ENCODE data around the gene MAGOHB. TPM values are rescaled to one million over a fixed set of nuclear protein-coding genes. Genes with fewer than 3 reads are reported as not detected.
"Not testable (repeated sequence)": the region's sequence is repeated elsewhere in the genome, so short reads cannot be mapped to it uniquely, and the experiment has no call there.

MAGOHB gene
- total RNA-seq = 10 to 100 TPM in 3 of 4 donors, 1 to 10 TPM in 1; 10.0 to 14.2 (median 11.3) TPM

DNA sequence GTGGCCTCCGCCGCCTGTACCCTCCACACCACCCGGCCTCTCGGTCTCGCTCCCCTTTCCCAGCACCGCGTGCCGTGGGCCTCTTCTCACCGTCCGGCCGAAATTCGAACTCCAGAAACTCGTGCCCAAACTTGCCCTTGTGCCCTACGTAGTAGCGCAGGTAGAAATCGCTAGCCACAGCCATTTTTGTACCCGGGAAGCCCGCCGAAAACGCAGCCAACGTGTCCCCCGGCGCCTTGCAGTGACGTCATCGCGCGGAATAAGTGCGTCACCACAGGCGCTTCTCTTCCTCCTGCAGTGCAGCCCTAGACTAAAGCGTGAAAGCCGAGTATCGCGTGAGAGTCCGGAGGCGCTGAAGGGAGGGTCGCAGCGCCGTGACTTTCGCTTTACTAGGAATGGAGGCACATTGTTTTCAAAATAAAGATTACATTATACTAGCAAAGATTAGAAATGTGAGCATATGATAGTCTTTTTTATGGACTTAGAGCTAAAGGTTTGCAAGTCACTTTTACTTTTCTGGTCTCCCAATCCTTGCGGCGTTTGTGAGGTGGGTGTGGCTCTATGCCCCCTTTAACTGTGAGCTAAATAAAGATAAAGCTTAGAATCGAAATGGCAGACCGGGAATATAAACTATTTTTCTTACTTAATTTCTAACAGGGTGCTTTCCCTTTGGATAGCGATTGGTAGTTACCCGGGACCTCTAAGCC, at the start of gene MAGOHB:
Gene MAGOHB (minus strand): TSS at position 261 of the 707 bp plus-strand sequence. CDS start 77 bp downstream, at position 184.
- peak within 1 kb of the TSS; percentile 84 to 93 (median 86) for H3K27ac ChIP-seq (replicated peaks in 1 of 4)
- H3K9me3 ChIP-seq = no peaks in the 10 kb centered on the region
- peaks cover 0 to 23% (median 21%) of the 10 kb centered on the region in 4 donors for H3K4me1 ChIP-seq
- under 1% methylated on average over 45 of the region's 45 CpGs for WGBS
- TF ChIP-seq POLR2AphosphoS5 (IDR thresholded peaks at IDR 0.05) (peak; percentile 93 to 99), EP300 (IDR thresholded peaks at IDR 0.05) (no peak), POLR2A (IDR thresholded peaks at IDR 0.05; ENCODE audit: low read depth) (peak; percentile 46)
- TF ChIP-seq, protein P1, sequence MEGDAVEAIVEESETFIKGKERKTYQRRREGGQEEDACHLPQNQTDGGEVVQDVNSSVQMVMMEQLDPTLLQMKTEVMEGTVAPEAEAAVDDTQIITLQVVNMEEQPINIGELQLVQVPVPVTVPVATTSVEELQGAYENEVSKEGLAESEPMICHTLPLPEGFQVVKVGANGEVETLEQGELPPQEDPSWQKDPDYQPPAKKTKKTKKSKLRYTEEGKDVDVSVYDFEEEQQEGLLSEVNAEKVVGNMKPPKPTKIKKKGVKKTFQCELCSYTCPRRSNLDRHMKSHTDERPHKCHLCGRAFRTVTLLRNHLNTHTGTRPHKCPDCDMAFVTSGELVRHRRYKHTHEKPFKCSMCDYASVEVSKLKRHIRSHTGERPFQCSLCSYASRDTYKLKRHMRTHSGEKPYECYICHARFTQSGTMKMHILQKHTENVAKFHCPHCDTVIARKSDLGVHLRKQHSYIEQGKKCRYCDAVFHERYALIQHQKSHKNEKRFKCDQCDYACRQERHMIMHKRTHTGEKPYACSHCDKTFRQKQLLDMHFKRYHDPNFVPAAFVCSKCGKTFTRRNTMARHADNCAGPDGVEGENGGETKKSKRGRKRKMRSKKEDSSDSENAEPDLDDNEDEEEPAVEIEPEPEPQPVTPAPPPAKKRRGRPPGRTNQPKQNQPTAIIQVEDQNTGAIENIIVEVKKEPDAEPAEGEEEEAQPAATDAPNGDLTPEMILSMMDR (IDR thresholded peaks at IDR 0.05) = peak in 2 of 3 experiments; percentile 20 to 26
- intact Hi-C loops (cut with DNase I) = loop anchor here (2.0 to 5.0 kb wide), 2 partner anchors 109 to 135 kb away; partner anchors contain the start of gene YBX3
- peak within 1 kb of the TSS; percentile 72 to 81 (median 78) for H3K4me3 ChIP-seq
- DNase-seq (ENCODE audit: extremely low spot score) = peak; percentile 99
- H3K27me3 ChIP-seq = no peaks in the 10 kb centered on the region
- H3K36me3 ChIP-seq = peaks cover 0 to 25% (median 12%) of the 10 kb centered on the region in 4 donors

DNA sequence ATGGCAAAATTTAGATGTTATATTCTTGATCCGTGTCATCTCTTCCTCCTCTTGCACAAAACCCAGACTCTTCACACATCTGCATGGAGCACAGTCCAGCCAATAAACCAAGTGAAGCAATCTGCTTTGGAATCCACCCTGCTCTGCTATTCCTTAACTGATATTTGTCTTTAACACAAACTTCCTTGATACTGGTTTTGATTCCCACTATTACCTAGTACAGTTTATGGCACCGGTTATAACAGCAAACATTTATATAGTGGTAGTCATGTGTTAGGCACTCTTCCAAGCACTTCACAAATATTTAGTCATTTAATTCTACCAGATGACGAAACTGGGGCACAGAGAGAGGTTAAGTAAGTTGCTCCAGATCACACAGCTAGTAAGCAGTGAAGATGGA, 47.9 kb upstream of the MAGOHB start:
- Histone ChIP-seq H3K27me3 (no peaks in the 10 kb centered on the region), H3K9me3 (no peaks in the 10 kb centered on the region), H3K4me3 (no peak overlapping the region), H3K4me1 (no peaks in the 10 kb centered on the region), H3K36me3 (no peaks in the 10 kb centered on the region), H3K27ac (replicated peaks in 1 of 4) (no peak overlapping the region)
- intact Hi-C loops (cut with DNase I) = no loop called here
- no peak for TF ChIP-seq EP300 (IDR thresholded peaks at IDR 0.05)
- TF ChIP-seq, protein P1 (IDR thresholded peaks at IDR 0.05) = no peak
- TF ChIP-seq POLR2A (IDR thresholded peaks at IDR 0.05; ENCODE audit: low read depth) = no peak
- no peak for TF ChIP-seq POLR2AphosphoS5 (IDR thresholded peaks at IDR 0.05)
- 76% methylated on average over 3 of the region's 3 CpGs for WGBS
- DNase-seq (ENCODE audit: extremely low spot score) = no peak

DNA sequence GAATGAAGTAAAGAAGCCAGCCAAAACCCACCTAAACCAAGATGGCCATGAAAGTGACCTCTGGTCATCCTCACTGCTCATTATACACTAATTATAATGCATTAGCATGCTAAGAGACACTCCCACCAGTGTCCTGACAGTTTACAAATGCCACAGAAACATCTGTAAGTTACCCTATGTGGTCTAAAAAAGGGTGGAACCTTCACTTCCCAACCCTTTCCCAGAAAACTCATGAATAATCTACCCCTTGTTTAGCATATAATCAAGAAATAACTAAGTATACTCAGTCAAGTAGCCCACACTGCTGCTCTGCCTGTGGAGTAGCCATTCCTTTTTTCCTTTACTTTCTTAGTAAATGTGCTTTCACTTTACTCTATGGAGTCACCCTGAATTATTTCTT, 40.6 kb upstream of the MAGOHB start:
- no peaks in the 10 kb centered on the region for H3K27me3 ChIP-seq
- no peaks in the 10 kb centered on the region for H3K4me1 ChIP-seq
- H3K27ac ChIP-seq (replicated peaks in 1 of 4) = no peak overlapping the region
- no peak overlapping the region for H3K4me3 ChIP-seq
- no peaks in the 10 kb centered on the region for H3K9me3 ChIP-seq
- DNase-seq (ENCODE audit: extremely low spot score) = no peak
- intact Hi-C loops (cut with DNase I) = no loop called here
- no peaks in the 10 kb centered on the region for H3K36me3 ChIP-seq
- no peak for TF ChIP-seq POLR2AphosphoS5 (IDR thresholded peaks at IDR 0.05)
- TF ChIP-seq POLR2A (IDR thresholded peaks at IDR 0.05; ENCODE audit: low read depth) = no peak
- no peak for TF ChIP-seq EP300 (IDR thresholded peaks at IDR 0.05)
- TF ChIP-seq, protein P1 (IDR thresholded peaks at IDR 0.05) = no peak

DNA sequence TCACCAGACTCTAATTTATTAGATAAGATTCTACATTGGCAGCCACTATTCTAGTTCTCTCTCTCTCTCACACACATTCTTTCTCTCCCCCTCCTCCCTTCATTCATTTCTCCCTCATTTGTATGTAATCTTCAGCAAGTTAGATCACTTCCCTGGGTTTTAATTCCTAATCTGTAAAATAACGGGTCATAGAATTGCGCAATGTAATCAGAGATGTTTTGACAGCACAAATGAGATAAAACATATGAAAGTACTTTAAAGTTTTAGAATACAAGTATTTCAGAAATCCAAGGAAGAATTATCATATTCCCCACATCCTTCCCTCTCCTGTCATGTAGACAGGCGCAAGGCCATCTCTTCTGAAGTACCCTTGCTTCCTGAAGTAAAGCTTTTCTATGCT, 38.8 kb upstream of the MAGOHB start:
- Histone ChIP-seq H3K4me3 (no peak overlapping the region), H3K36me3 (no peaks in the 10 kb centered on the region), H3K4me1 (no peaks in the 10 kb centered on the region), H3K9me3 (no peaks in the 10 kb centered on the region), H3K27me3 (no peaks in the 10 kb centered on the region), H3K27ac (replicated peaks in 1 of 4) (no peak overlapping the region)
- TF ChIP-seq POLR2AphosphoS5 (IDR thresholded peaks at IDR 0.05) (no peak), POLR2A (IDR thresholded peaks at IDR 0.05; ENCODE audit: low read depth) (no peak), EP300 (IDR thresholded peaks at IDR 0.05) (no peak)
- TF ChIP-seq, protein P1 (IDR thresholded peaks at IDR 0.05) = no peak
- 81% methylated on average over 3 of the region's 3 CpGs for WGBS
- no peak for DNase-seq (ENCODE audit: extremely low spot score)
- intact Hi-C loops (cut with DNase I) = no loop called here

DNA sequence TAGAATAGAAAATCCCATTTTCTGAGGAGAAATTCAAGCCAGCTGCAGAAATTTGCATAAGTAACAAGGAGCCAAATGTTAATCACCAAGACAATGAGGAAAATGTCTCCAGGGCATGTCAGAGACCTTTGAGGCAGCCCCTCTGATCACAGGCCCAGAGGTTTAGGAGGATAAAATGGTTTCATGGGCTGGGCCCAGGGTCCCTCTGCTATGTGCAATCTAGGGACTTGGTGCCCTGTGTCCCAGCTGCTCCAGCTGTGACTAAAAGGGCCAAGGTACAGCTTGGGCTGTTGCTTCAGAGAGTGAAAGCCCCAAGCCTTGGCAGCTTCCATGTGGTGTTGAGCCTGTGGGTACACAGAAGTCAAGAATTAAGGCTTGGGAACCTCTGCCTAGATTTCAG, 33.2 kb upstream of the MAGOHB start:
- H3K36me3 ChIP-seq; H3K4me1 ChIP-seq; DNase-seq (ENCODE audit: extremely low spot score); H3K27me3 ChIP-seq; intact Hi-C loops (cut with DNase I); H3K4me3 ChIP-seq; H3K27ac ChIP-seq (replicated peaks in 1 of 4): not testable (repeated sequence)
- peaks cover 0 to 15% (median 13%) of the 10 kb centered on the region in 4 donors for H3K9me3 ChIP-seq

Measured in esophagus muscularis mucosa (tissue), 4 donors.